ENCODE results near the gene THOC2.

- no peak for TF ChIP-seq POLR2AphosphoS5 (IDR thresholded peaks at IDR 0.05; ENCODE audit: low read depth, low read length)
- TF ChIP-seq REST (IDR thresholded peaks at IDR 0.05; ENCODE audit: insufficient read depth in 1 of 2, low read depth in 2 of 2, low read length in 2 of 2) = no peak
- TF ChIP-seq SIN3A (IDR thresholded peaks at IDR 0.05; ENCODE audit: borderline replicate concordance, insufficient read depth, low read length) = no peak
Measured at GRCh38 chrX:123563167-123563566, 169.7 kb downstream of the THOC2 start.

Data from PFSK-1 (cell line).